Measurements from ENCODE around the gene ASB18. TPM values are rescaled to one million over a fixed set of nuclear protein-coding genes. Genes with fewer than 3 reads are reported as not detected.

The ASB18 gene
- total RNA-seq, 4 donors from 2014 or later = not detected

DNA sequence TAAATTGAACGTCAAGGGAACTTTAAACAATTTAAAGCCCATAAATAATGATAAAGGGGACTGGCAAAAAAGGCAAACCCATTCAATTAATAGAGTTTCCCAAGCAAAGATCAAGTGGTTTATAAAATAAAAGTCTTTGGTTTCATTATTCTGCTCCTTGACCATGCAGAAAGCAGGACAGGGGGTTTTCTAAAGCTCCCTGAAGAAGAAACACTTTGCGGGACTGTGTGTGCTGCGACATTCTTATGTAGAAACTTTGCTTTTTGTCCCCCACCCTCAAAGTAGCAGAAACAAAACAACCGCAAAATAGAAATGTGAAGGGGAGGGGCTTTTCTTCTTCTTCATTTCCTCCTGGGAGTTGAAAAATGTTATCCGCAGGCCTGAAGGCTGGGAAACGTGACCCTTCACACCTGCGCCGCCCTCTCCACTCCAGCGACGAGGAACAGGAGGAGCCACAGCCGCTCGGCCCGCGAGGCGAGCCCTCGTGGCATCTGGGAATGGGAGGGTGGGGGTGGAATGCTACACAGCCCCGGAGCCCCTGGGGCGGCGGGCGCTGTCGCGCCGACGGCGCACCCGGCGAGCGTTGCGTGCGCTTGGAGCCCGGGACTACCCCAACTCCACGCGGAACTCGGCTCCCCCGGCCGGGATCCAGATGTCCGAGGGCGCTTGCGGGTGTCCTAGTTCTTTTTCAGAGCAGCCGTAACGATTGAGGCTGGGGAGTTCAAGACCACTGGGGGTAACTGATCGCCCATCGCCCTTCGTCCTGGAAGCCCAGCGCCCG, 91.8 kb downstream of the ASB18 start:
- TF ChIP-seq POLR2A (IDR thresholded peaks at IDR 0.05) = no peak
- TF ChIP-seq, protein P1, sequence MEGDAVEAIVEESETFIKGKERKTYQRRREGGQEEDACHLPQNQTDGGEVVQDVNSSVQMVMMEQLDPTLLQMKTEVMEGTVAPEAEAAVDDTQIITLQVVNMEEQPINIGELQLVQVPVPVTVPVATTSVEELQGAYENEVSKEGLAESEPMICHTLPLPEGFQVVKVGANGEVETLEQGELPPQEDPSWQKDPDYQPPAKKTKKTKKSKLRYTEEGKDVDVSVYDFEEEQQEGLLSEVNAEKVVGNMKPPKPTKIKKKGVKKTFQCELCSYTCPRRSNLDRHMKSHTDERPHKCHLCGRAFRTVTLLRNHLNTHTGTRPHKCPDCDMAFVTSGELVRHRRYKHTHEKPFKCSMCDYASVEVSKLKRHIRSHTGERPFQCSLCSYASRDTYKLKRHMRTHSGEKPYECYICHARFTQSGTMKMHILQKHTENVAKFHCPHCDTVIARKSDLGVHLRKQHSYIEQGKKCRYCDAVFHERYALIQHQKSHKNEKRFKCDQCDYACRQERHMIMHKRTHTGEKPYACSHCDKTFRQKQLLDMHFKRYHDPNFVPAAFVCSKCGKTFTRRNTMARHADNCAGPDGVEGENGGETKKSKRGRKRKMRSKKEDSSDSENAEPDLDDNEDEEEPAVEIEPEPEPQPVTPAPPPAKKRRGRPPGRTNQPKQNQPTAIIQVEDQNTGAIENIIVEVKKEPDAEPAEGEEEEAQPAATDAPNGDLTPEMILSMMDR (IDR thresholded peaks at IDR 0.05) = no peak
- H3K36me3 ChIP-seq = no peaks in the 10 kb centered on the region
- no peak for DNase-seq
- H3K27ac ChIP-seq = no peak overlapping the region
- no peaks in the 10 kb centered on the region for H3K9me3 ChIP-seq
- intact Hi-C loops (cut with DNase I; ENCODE audit: low total_unique reads) = loop anchor here (10.0 kb wide), 1 partner anchor 398 kb away; no protein-coding TSS in a partner anchor
- H3K27me3 ChIP-seq = peaks cover 41 to 86% of the 10 kb centered on the region in 2 donors
- peaks cover 0 to 12% of the 10 kb centered on the region in 2 donors for H3K4me1 ChIP-seq
- H3K4me3 ChIP-seq = no peak overlapping the region

DNA sequence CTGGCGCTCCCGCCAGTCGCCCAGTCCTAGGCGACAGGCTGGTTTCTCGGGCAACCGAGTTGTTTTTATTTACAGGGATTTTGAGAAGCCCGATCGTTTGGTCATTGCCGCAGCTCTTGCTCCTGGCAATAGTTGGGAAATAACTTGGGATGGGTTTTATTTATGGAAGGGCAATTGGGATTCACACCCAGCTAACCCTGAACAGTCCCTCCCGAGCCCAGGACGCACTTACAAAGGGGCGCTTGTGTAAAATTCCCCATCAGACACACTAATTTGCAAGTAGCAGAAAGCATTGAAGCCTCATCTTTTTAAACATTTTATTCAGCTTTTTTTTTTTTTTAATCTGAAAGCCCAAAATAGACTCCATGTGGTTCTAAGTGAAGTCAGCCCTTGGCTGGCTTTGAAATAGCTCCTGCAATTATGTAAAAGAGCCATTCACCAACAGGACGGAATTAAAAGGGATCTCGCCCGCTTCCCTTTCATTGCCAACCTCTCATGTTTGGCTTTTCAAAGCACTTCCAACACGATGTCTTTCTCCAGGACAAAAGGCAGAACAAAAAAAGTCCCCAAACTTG, 92.4 kb downstream of the ASB18 start:
- Histone ChIP-seq H3K27me3 (peaks cover 47 to 81% of the 10 kb centered on the region in 2 donors), H3K4me1 (peaks cover 0 to 19% of the 10 kb centered on the region in 2 donors), H3K36me3 (no peaks in the 10 kb centered on the region), H3K27ac (no peak overlapping the region), H3K4me3 (no peak overlapping the region), H3K9me3 (no peaks in the 10 kb centered on the region)
- DNase-seq = no peak
- TF ChIP-seq, protein P1 (IDR thresholded peaks at IDR 0.05) = no peak
- TF ChIP-seq POLR2A (IDR thresholded peaks at IDR 0.05) = no peak
- intact Hi-C loops (cut with DNase I; ENCODE audit: low total_unique reads) = loop anchor here (10.0 kb wide), 1 partner anchor 397 kb away; no protein-coding TSS in a partner anchor

DNA sequence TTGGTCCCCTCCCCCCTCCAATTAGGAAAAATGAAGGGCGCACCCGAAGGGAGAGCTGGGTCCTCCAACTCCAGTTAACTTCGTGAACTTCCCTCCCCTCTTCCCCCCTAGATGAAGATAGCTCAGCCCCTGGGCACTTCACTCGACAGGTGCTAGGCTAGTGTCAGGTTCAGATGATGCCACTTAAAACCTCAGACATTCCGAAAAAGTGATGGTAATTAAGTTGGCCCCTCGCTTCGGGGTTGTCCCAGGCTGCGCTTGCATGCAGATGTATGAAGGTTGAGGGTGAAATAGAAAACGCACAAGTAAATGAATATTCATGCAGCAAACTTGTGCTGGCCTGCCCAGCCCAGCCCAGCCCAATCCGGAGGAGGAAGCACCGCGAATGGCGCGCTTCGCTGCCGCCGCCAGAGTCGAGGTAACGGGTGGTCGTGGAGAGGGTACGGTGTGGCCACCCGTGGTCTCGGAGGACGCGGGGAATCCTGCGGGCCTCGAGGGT, 93.0 kb downstream of the ASB18 start:
- TF ChIP-seq, protein P1 (IDR thresholded peaks at IDR 0.05) = no peak
- TF ChIP-seq POLR2A (IDR thresholded peaks at IDR 0.05) = no peak
- H3K27me3 ChIP-seq = peaks cover 47 to 81% of the 10 kb centered on the region in 2 donors
- H3K4me1 ChIP-seq = peaks cover 0 to 24% of the 10 kb centered on the region in 2 donors

DNA sequence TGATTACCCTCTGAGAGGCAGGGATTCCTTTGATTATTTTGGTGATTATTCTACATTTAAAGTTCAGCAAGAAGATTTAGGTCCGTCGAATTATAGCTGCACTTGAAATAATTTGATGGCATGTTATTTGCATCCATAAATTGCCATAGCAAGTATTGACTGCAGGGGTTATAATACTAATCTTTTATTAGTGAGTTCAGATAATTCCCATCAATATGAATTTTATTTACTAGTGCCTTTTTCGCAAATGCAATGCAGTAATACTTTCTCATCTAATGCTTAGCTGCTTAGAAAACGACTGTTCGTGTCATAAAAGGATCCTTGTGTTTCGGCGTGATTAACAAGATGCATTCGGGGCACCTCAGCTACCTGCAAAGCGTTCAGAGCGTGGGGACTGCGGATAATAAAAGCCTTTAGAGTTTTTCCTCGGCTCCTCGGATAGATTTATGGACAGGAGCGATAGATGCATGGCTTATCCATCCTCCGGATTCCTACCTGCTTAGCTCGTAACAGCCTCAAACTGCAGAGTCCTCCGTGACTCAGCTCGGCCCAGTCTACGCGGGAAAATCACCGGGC, 93.5 kb downstream of the ASB18 start:
- no peak for TF ChIP-seq POLR2A (IDR thresholded peaks at IDR 0.05)
- TF ChIP-seq, protein P1 (IDR thresholded peaks at IDR 0.05) = no peak
- Histone ChIP-seq H3K4me1 (peaks cover 0 to 27% of the 10 kb centered on the region in 2 donors), H3K4me3 (no peak overlapping the region), H3K9me3 (no peaks in the 10 kb centered on the region), H3K36me3 (no peaks in the 10 kb centered on the region), H3K27ac (no peak overlapping the region), H3K27me3 (peaks cover 53 to 81% of the 10 kb centered on the region in 2 donors)
- intact Hi-C loops (cut with DNase I; ENCODE audit: low total_unique reads) = loop anchor here (10.0 kb wide), 1 partner anchor 396 kb away; no protein-coding TSS in a partner anchor
- no peak for DNase-seq

More for the DNA sequence above, 93.0 kb downstream of the ASB18 start:
- no peaks in the 10 kb centered on the region for H3K9me3 ChIP-seq
- H3K36me3 ChIP-seq = no peaks in the 10 kb centered on the region
- H3K4me3 ChIP-seq = no peak overlapping the region
- intact Hi-C loops (cut with DNase I; ENCODE audit: low total_unique reads) = loop anchor here (10.0 kb wide), 1 partner anchor 396 kb away; no protein-coding TSS in a partner anchor
- H3K27ac ChIP-seq = no peak overlapping the region
- no peak for DNase-seq

Data from uterus (tissue), 4 donors.